GM12878 (cell line): Measurements from ENCODE around the gene BET1.

Experiments
- BHLHE40 ChIP-seq, 2 experiments: fragments of 450-650 bp in 1 of 2; IDR thresholded peaks; 2 replicates each; pipeline ENCODE4 v1.6.1; 2011 to 2017; ENCODE audit warnings: low read depth in 2 of 2, borderline replicate concordance in 1 of 2, improper control_type of control experiment in 1 of 2, low read length in 1 of 2, mild to moderate bottlenecking in 1 of 2
- CREB1 ChIP-seq: IDR thresholded peaks from 2 replicates; pipeline ENCODE4 v1.6.1; 2012; ENCODE audit warnings: low read depth, mild to moderate bottlenecking, inconsistent platforms
- CTCF ChIP-seq, 3 experiments: IDR thresholded peaks in 2 of 3; conservative IDR thresholded peaks in 1 of 3; 2 replicates each; pipeline ENCODE4 v1.5.1; 2011; ENCODE audit warnings: low read depth in 3 of 3, low read length in 3 of 3, mild to moderate bottlenecking in 3 of 3, control low read depth in 2 of 3, moderate library complexity in 2 of 3, inconsistent platforms in 1 of 3, mixed read lengths in 1 of 3; ENCODE audit not compliant: control insufficient read depth in 2 of 3, insufficient read depth in 1 of 3; ENCODE audit errors: extremely low read depth in 1 of 3
- FOXK2 ChIP-seq: fragments of 450-650 bp; IDR thresholded peaks from 2 replicates; pipeline ENCODE4 v1.6.1; 2017; ENCODE audit warnings: mild to moderate bottlenecking, moderate library complexity
- HDGF ChIP-seq: fragments of 450-650 bp; IDR thresholded peaks from 2 replicates; pipeline ENCODE4 v1.6.1; 2016; ENCODE audit warnings: antibody characterized with exemption
- MXI1 ChIP-seq: fragments of 150-350 bp; IDR thresholded peaks from 2 replicates; pipeline ENCODE4 v1.6.1; 2011; ENCODE audit warnings: low read depth, mild to moderate bottlenecking, inconsistent platforms, low read length, improper control_type of control experiment
- NBN ChIP-seq: fragments of 450-650 bp; IDR thresholded peaks from 2 replicates; pipeline ENCODE4 v1.6.1; 2016
- POLR2A ChIP-seq: IDR thresholded peaks from 2 replicates; pipeline ENCODE4 v1.6.1; 2011; ENCODE audit warnings: low read depth, mild to moderate bottlenecking, low read length
- POLR2AphosphoS5 ChIP-seq: IDR thresholded peaks from 2 replicates; pipeline ENCODE4 v1.6.1; 2011; ENCODE audit warnings: mild to moderate bottlenecking, low read length, inconsistent platforms
- SP1 ChIP-seq: IDR thresholded peaks from one replicate; pipeline ENCODE4 v1.6.1; 2011; ENCODE audit warnings: low read depth, low read length
- ZNF274 ChIP-seq: IDR thresholded peaks from one replicate; pipeline ENCODE4 v1.8.0; 2011; ENCODE audit not compliant: insufficient read length, insufficient read depth

GRCh38 chr7:93945083-93945482, 59.1 kb downstream of the BET1 start:
- TF ChIP-seq BHLHE40 (IDR thresholded peaks at IDR 0.05; ENCODE audit: borderline replicate concordance in 1 of 2, low read depth in 2 of 2, low read length in 1 of 2) = no peak
- no peak for TF ChIP-seq CREB1
- TF ChIP-seq ZNF274 = no peak
- TF ChIP-seq FOXK2 = no peak
- TF ChIP-seq HDGF = no peak
- no peak for TF ChIP-seq SP1
- no peak for TF ChIP-seq NBN
- no peak for TF ChIP-seq CTCF (IDR thresholded peaks at IDR 0.05 in 2 of 3, conservative IDR thresholded peaks at IDR 0.05 in 1 of 3; ENCODE audit: control insufficient read depth in 2 of 3, extremely low read depth in 1 of 3, insufficient read depth in 1 of 3, low read depth in 3 of 3, low read length in 3 of 3)
- no peak for TF ChIP-seq POLR2A
- TF ChIP-seq POLR2AphosphoS5 = no peak
- no peak for TF ChIP-seq MXI1
